ENCODE measurements around the gene PGAM2.
A peak's percentile ranks its signal among the peaks of the same experiment; 100 is the strongest.
"Not testable (repeated sequence)": the region's sequence is repeated elsewhere in the genome, so short reads cannot be mapped to it uniquely, and the experiment has no call there.

Gene PGAM2

GRCh38 chr7:44018857-44019807, 46.2 kb downstream of the PGAM2 start:
- peak; percentile 99 for DNase-seq

- DNase-seq, result not testable (repeated sequence)
Measured at GRCh38 chr7:44015090-44015489, 50.3 kb downstream of the PGAM2 start.
